ENCODE results near the gene SLC25A22.

- TF ChIP-seq CTCF (IDR thresholded peaks at IDR 0.05), result no peak
- no peak for TF ChIP-seq POLR2A (IDR thresholded peaks at IDR 0.05)
These were observed 42.0 kb upstream of the SLC25A22 start for GRCh38 chr11:839875-840617.
